ENCODE results near the gene ANKRD62.

The ANKRD62 gene

DNA sequence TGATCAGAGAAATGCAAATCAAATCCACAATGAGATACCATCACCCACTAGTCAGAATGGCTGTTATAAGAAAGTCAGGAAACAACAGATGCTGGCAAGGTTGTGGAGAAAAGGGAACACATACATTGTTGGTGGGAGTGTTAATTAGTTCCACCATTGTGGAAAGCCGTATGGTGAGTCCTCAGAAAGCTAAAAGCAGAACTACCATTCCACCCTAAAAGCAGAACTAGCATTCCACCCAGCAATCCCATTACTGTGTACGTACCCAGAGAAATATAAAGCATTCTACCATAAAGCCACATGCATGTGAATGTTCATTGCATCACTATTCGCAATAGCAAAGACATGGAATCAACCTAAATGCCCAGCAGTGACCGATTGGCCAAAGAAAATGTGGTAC, 60.7 kb downstream of the ANKRD62 start:
- Histone ChIP-seq H3K27ac (ENCODE audit: low read length) (no peak overlapping the region), H3K9ac (ENCODE audit: low read length) (no peak overlapping the region), H3K4me2 (ENCODE audit: low read length) (no peak overlapping the region), H3K79me2 (ENCODE audit: low read length) (no peaks in the 10 kb centered on the region), H3K4me1 (ENCODE audit: low read length) (no peaks in the 10 kb centered on the region), H3K27me3 (ENCODE audit: low read depth, low read length) (peaks cover 24% of the 10 kb centered on the region), H4K20me1 (ENCODE audit: insufficient read depth, low read length) (no peaks in the 10 kb centered on the region), H2AFZ (ENCODE audit: low read depth, low read length) (no peak overlapping the region), H3K4me3 (ENCODE audit: low read length) (no peak overlapping the region), H3K9me3 (ENCODE audit: insufficient read depth, low read length) (no peaks in the 10 kb centered on the region), H3K36me3 (replicated peaks; ENCODE audit: low read depth, low read length) (no peaks in the 10 kb centered on the region)
- TF ChIP-seq, protein P1, sequence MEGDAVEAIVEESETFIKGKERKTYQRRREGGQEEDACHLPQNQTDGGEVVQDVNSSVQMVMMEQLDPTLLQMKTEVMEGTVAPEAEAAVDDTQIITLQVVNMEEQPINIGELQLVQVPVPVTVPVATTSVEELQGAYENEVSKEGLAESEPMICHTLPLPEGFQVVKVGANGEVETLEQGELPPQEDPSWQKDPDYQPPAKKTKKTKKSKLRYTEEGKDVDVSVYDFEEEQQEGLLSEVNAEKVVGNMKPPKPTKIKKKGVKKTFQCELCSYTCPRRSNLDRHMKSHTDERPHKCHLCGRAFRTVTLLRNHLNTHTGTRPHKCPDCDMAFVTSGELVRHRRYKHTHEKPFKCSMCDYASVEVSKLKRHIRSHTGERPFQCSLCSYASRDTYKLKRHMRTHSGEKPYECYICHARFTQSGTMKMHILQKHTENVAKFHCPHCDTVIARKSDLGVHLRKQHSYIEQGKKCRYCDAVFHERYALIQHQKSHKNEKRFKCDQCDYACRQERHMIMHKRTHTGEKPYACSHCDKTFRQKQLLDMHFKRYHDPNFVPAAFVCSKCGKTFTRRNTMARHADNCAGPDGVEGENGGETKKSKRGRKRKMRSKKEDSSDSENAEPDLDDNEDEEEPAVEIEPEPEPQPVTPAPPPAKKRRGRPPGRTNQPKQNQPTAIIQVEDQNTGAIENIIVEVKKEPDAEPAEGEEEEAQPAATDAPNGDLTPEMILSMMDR (IDR thresholded peaks at IDR 0.05; ENCODE audit: low read depth, low read length), result no peak
- no peak for TF ChIP-seq EZH2phosphoT487 (IDR thresholded peaks at IDR 0.05; ENCODE audit: low read depth)

DNA sequence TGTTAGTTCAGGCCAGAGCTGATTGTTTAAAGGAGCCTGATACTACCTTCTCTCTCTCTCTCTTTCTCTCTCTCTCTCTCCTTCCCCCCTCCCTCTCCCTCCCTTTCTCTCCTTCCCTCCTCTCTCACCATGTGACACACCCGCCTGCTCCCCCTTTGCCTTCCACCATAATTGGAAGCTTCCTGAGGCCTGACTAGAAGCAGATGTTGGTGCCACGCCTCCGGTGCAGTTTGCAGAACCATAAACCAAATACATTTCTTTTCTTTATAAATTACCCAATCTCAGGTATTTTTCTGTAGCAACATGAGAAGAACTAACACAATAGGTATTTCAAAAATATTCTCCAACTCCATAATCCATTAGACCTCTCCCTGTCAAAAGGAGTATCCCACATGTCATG, 62.4 kb downstream of the ANKRD62 start:
- Histone ChIP-seq H3K4me1 (ENCODE audit: low read length) (no peaks in the 10 kb centered on the region), H3K79me2 (ENCODE audit: low read length) (no peaks in the 10 kb centered on the region), H3K4me3 (ENCODE audit: low read length) (no peak overlapping the region), H3K36me3 (replicated peaks; ENCODE audit: low read depth, low read length) (no peaks in the 10 kb centered on the region), H3K9ac (ENCODE audit: low read length) (no peak overlapping the region), H2AFZ (ENCODE audit: low read depth, low read length) (no peak overlapping the region), H3K4me2 (ENCODE audit: low read length) (no peak overlapping the region), H4K20me1 (ENCODE audit: insufficient read depth, low read length) (no peaks in the 10 kb centered on the region), H3K27me3 (ENCODE audit: low read depth, low read length) (peaks cover 26% of the 10 kb centered on the region), H3K9me3 (ENCODE audit: insufficient read depth, low read length) (no peaks in the 10 kb centered on the region), H3K27ac (ENCODE audit: low read length) (no peak overlapping the region)
- TF ChIP-seq EZH2phosphoT487 (IDR thresholded peaks at IDR 0.05; ENCODE audit: low read depth), result no peak
- TF ChIP-seq, protein P1 (IDR thresholded peaks at IDR 0.05; ENCODE audit: low read depth, low read length), result no peak

DNA sequence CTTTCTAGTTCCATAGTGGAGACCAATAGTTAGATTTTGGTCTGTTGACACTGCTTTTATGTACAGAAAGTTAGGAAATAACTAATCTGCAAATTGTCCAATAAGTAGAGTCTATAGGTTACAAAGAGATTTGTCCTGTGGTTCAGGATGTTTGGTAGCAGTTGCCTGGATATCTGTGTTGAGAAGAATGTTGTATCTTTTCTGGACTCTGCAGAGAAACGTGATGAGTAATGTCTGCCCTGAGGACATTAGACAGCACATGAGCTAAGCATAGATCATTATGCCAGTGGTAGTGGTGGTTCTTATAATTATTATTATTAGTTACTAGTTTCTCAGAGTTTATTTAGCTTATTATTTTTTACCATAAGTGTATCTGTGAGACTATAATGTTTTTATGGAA, 65.8 kb downstream of the ANKRD62 start:
- H3K36me3 ChIP-seq (replicated peaks; ENCODE audit: low read depth, low read length), result no peaks in the 10 kb centered on the region
- H3K9ac ChIP-seq (ENCODE audit: low read length), result no peak overlapping the region
- TF ChIP-seq, protein P1 (IDR thresholded peaks at IDR 0.05; ENCODE audit: low read depth, low read length), result no peak
- no peak for TF ChIP-seq EZH2phosphoT487 (IDR thresholded peaks at IDR 0.05; ENCODE audit: low read depth)
- no peak overlapping the region for H3K4me2 ChIP-seq (ENCODE audit: low read length)
- H4K20me1 ChIP-seq (ENCODE audit: insufficient read depth, low read length), result no peaks in the 10 kb centered on the region
- H2AFZ ChIP-seq (ENCODE audit: low read depth, low read length), result no peak overlapping the region
- H3K4me1 ChIP-seq (ENCODE audit: low read length), result no peaks in the 10 kb centered on the region
- H3K4me3 ChIP-seq (ENCODE audit: low read length), result no peak overlapping the region
- H3K79me2 ChIP-seq (ENCODE audit: low read length), result no peaks in the 10 kb centered on the region
- peaks cover 19% of the 10 kb centered on the region; the same call in 1 of the 2 replicates for H3K27me3 ChIP-seq (ENCODE audit: low read depth, low read length)
- no peaks in the 10 kb centered on the region for H3K9me3 ChIP-seq (ENCODE audit: insufficient read depth, low read length)
- H3K27ac ChIP-seq (ENCODE audit: low read length), result no peak overlapping the region

DNA sequence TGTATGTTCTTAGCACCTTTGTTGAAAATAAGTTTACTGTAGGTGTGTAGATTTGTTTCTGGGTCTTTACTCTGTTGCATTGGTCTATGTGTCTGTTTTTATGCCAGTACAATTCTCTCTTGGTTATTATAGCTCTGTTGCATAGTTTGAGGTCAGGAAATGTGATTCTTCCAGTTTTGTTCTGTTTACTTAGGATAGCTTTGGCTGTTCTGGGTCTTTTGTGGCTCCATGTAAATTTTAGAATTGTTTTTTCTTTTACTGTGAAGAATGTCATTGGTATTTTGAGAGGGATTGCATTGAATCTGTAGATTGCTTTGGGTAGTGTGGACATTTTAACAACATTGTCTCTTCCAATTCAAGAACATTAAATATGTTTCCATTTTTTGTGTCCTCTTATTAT, 69.1 kb downstream of the ANKRD62 start:
- Histone ChIP-seq H3K4me1 (ENCODE audit: low read length) (no peaks in the 10 kb centered on the region), H3K9ac (ENCODE audit: low read length) (no peak overlapping the region), H3K27me3 (ENCODE audit: low read depth, low read length) (peaks cover 31% of the 10 kb centered on the region), H2AFZ (ENCODE audit: low read depth, low read length) (no peak overlapping the region), H4K20me1 (ENCODE audit: insufficient read depth, low read length) (no peaks in the 10 kb centered on the region), H3K9me3 (ENCODE audit: insufficient read depth, low read length) (no peaks in the 10 kb centered on the region), H3K27ac (ENCODE audit: low read length) (no peak overlapping the region), H3K36me3 (replicated peaks; ENCODE audit: low read depth, low read length) (no peaks in the 10 kb centered on the region), H3K79me2 (ENCODE audit: low read length) (no peaks in the 10 kb centered on the region), H3K4me2 (ENCODE audit: low read length) (no peak overlapping the region), H3K4me3 (ENCODE audit: low read length) (no peak overlapping the region)
- TF ChIP-seq, protein P1 (IDR thresholded peaks at IDR 0.05; ENCODE audit: low read depth, low read length), result no peak
- no peak for TF ChIP-seq EZH2phosphoT487 (IDR thresholded peaks at IDR 0.05; ENCODE audit: low read depth)

Data from OCI-LY3 (cell line).